ENCODE measurements around the gene ZSWIM3. TPM values are rescaled to one million over a fixed set of nuclear protein-coding genes. Genes with fewer than 3 reads are reported as not detected.

The ZSWIM3 gene
- total RNA-seq, 4 donors from 2014 or later = 1.3 to 3.3 (median 2.1) TPM

DNA sequence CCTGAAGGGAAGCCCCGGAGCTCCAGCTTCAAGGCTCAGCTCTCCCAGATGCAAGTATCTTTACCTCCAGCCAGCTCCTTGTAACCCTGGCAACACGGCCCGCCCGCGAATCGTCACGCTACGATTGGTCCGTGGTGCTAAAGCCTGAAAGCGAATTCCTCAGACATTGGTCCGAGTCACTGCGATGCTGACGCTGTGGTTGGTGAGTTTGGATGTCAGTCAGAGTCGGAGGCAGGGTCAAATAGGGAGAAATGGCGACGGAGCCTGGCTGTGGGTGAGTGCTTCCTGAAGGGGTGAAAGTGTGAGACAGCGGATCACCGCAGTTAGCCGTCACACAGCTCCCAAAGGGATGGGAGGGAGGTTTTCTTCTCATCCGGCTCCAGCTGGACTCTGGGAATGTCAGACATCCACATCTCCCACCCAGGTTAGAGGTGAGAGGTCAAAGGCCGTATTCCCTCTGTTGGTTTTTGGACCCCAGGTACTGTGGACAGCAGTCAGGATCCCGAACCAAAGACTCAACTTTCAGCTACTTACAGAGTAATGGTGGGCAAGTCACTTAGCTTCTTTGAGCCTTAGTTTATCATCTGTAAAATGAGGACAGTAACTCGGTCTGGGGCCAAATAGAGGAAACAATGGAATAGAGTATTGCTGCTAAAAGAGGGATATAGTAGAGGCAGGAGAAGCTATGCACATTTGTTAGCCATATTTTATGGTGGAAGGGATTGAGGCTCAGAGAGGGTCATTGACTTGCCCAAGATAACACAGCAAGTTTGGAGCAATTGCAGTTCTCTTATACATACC is 23.8 kb downstream of the ZSWIM3 start, which contains the start of gene ZSWIM1:
ZSWIM1 (plus strand) TSS at position 240 of the 801 bp plus-strand sequence. CDS start 1,366 bp downstream, outside the sequence.
- in situ Hi-C loops (cut with MboI; ENCODE audit: low sequenced_read_pairs in 4 of 4) (loop anchor here in 1 of 4 donors (10.0 kb wide), 1 partner anchor 86 kb away; the partner anchor contains the start of genes DNTTIP1 and WFDC3), intact Hi-C loops (cut with DNase I; ENCODE audit: low total_unique reads) (loop anchor here (1.0 to 2.0 kb wide), 3 partner anchors 24 to 90 kb away; partner anchors contain the start of genes ACOT8 and ZSWIM3)
- Histone ChIP-seq H3K27ac (peak within 1 kb of the TSS; percentile 87 to 95 (median 92)), H3K4me1 (peaks cover 9 to 13% of the 10 kb centered on the region in 2 donors), H3K9me3 (no peaks in the 10 kb centered on the region), H3K36me3 (peaks cover 0 to 32% of the 10 kb centered on the region in 2 donors), H3K27me3 (no peaks in the 10 kb centered on the region), H3K4me3 (peak within 1 kb of the TSS; percentile 67 to 70 (median 68))
- ATAC-seq (peak; percentile 100), DNase-seq (peak; percentile 98 to 99)
- TF ChIP-seq, protein P1, sequence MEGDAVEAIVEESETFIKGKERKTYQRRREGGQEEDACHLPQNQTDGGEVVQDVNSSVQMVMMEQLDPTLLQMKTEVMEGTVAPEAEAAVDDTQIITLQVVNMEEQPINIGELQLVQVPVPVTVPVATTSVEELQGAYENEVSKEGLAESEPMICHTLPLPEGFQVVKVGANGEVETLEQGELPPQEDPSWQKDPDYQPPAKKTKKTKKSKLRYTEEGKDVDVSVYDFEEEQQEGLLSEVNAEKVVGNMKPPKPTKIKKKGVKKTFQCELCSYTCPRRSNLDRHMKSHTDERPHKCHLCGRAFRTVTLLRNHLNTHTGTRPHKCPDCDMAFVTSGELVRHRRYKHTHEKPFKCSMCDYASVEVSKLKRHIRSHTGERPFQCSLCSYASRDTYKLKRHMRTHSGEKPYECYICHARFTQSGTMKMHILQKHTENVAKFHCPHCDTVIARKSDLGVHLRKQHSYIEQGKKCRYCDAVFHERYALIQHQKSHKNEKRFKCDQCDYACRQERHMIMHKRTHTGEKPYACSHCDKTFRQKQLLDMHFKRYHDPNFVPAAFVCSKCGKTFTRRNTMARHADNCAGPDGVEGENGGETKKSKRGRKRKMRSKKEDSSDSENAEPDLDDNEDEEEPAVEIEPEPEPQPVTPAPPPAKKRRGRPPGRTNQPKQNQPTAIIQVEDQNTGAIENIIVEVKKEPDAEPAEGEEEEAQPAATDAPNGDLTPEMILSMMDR (IDR thresholded peaks at IDR 0.05 in 4 of 5, conservative IDR thresholded peaks at IDR 0.05 in 1 of 5) = no peak
- peak in 1 of 2 donors; percentile 45 for TF ChIP-seq POLR2A (IDR thresholded peaks at IDR 0.05)

DNA sequence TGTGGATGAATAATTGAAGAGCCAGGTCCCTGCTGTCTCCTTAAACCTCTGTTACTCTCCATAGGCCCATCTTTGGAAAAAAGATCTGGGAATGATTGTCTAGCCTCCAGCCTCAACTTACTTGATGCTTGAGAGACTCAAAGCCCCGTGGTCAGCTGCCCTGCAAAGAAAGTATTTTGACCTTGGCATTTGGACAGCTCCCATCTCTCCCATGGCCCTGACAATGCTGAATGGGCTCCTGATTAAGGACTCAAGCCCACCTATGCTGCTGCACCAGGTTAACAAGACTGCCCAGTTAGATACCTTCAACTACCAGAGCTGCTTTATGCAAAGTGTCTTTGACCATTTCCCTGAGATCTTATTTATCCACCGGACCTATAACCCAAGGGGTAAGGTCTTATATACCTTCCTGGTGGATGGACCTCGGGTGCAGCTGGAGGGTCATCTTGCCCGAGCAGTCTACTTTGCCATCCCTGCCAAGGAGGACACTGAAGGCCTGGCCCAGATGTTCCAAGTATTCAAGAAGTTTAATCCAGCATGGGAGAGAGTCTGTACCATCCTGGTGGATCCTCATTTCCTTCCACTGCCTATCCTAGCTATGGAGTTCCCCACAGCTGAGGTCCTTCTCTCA is 25.2 kb downstream of the ZSWIM3 start:
- Histone ChIP-seq H3K4me1 (peaks cover 9 to 13% of the 10 kb centered on the region in 2 donors), H3K4me3 (no peak overlapping the region), H3K27me3 (no peaks in the 10 kb centered on the region), H3K36me3 (peaks cover 0 to 34% of the 10 kb centered on the region in 2 donors), H3K27ac (peak overlapping the region in 1 of 4 donors; percentile 95), H3K9me3 (no peaks in the 10 kb centered on the region)
- DNase-seq = no peak
- ATAC-seq = no peak
- TF ChIP-seq POLR2A (IDR thresholded peaks at IDR 0.05) = no peak
- intact Hi-C loops (cut with DNase I; ENCODE audit: low total_unique reads) = loop anchor here (2.0 kb wide), 1 partner anchor 52 kb away; the partner anchor contains the start of gene PCIF1
- in situ Hi-C loops (cut with MboI; ENCODE audit: low sequenced_read_pairs in 4 of 4) = loop anchor here in 1 of 4 donors (10.0 kb wide), 1 partner anchor 88 kb away; the partner anchor contains the start of genes DNTTIP1 and WFDC3

DNA sequence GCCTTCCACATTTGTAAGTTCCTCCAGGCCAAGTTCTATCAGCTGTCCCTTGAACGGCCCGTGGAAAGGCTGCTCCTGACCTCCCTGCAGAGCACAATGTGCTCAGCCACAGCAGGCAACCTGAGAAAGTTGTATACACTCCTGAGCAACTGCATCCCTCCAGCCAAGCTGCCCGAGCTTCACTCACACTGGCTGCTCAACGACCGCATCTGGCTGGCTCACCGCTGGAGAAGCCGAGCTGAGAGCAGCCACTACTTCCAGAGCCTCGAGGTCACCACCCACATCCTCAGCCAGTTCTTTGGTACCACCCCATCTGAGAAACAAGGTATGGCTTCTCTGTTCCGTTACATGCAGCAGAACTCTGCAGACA is 25.7 kb downstream of the ZSWIM3 start:
- no peak for TF ChIP-seq POLR2A (IDR thresholded peaks at IDR 0.05)
- TF ChIP-seq, protein P1 (IDR thresholded peaks at IDR 0.05 in 4 of 5, conservative IDR thresholded peaks at IDR 0.05 in 1 of 5) = no peak
- no peak for ATAC-seq
- H3K36me3 ChIP-seq = peaks cover 0 to 29% of the 10 kb centered on the region in 2 donors
- no peak overlapping the region for H3K4me3 ChIP-seq
- H3K27me3 ChIP-seq = no peaks in the 10 kb centered on the region
- H3K4me1 ChIP-seq = peaks cover 9 to 13% of the 10 kb centered on the region in 2 donors
- no peaks in the 10 kb centered on the region for H3K9me3 ChIP-seq
- H3K27ac ChIP-seq = peak overlapping the region in 1 of 4 donors; percentile 95
- intact Hi-C loops (cut with DNase I; ENCODE audit: low total_unique reads) (loop anchor here (2.0 kb wide), 1 partner anchor 52 kb away; the partner anchor contains the start of gene PCIF1), in situ Hi-C loops (cut with MboI; ENCODE audit: low sequenced_read_pairs in 4 of 4) (loop anchor here in 1 of 4 donors (10.0 kb wide), 1 partner anchor 88 kb away; the partner anchor contains the start of genes DNTTIP1 and WFDC3)
- no peak for DNase-seq

DNA sequence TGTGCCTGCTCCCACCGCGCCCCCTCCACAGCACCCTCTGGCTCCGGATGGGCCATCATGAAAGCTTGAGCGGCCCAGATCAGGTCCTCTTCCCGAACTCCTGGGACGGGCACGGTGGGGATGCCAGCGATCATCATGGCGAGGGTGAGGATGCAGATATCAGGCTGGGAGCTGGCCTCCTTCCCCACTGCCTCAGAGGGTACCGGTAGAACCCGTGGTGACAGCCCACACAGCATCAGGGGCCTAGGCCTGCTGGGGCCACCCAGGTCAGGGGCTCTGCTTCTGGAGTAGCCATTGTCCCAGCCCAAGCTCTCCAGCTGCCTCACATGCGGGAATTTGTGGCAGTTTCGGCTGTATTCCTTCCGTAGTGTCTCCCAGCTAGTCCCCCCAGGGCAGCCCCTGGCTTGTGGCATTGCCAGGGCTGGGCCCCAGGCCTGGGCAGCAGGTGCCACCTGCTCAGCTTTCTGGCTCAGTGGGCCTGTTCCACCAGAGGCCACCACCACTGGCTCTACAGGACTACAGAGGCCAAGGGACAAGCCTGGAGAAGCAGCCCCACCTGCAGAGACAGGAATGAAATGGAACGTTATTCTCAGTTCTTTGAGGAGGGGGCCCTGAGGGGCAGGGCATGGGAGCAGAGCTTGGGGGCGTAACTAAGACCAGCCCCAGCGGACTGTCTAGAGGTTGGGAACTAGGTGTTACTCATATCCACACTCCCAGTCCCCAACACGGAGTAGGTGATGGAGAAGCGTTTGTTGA is 29.4 kb downstream of the ZSWIM3 start:
- no peak for ATAC-seq
- H3K9me3 ChIP-seq = no peaks in the 10 kb centered on the region
- no peak for TF ChIP-seq POLR2A (IDR thresholded peaks at IDR 0.05)
- TF ChIP-seq, protein P1 (IDR thresholded peaks at IDR 0.05 in 4 of 5, conservative IDR thresholded peaks at IDR 0.05 in 1 of 5) = no peak
- no peak overlapping the region for H3K27ac ChIP-seq
- H3K4me1 ChIP-seq = peaks cover 16 to 22% of the 10 kb centered on the region in 2 donors
- no peak for DNase-seq
- in situ Hi-C loops (cut with MboI; ENCODE audit: low sequenced_read_pairs in 4 of 4) = loop anchor here in 1 of 4 donors (10.0 kb wide), 1 partner anchor 92 kb away; the partner anchor contains the start of genes DNTTIP1 and WFDC3
- intact Hi-C loops (cut with DNase I; ENCODE audit: low total_unique reads) = no loop called here
- H3K36me3 ChIP-seq = peaks cover 0 to 25% of the 10 kb centered on the region in 2 donors
- no peaks in the 10 kb centered on the region for H3K27me3 ChIP-seq
- no peak overlapping the region for H3K4me3 ChIP-seq

Measured in gastrocnemius medialis (tissue), 4 donors.